GM12878 (cell line): ENCODE measurements around the gene DMXL2. TPM values are rescaled to one million over a fixed set of nuclear protein-coding genes. Genes with fewer than 3 reads are reported as not detected.

Experiments used
- ATAC-seq: fragments of 200-7000 bp; cut with Tn5 transposase; 3 replicates; pipeline ENCODE4 v1.9.1; 2020; ENCODE audit warnings: mild to moderate bottlenecking, moderate library complexity
- BruUV-seq: library from RNA; stranded (reverse); fragments of 400-500 nt; replicated peaks from 2 replicates; lab custom pipeline; 2021; lab: Mats Ljungman, UMichigan
- CTCF ChIA-PET: fragments of 300-600 bp; sonication (Branson Sonifier 250); formaldehyde crosslinking; extraction: SDS; loops from one replicate; lab custom pipeline; 2021; ENCODE audit warnings: inconsistent platforms; lab: Yijun Ruan, JAX
- POLR2A ChIA-PET: fragments of 350-600 bp; formaldehyde crosslinking; extraction: SDS; loops from one replicate; lab custom pipeline; 2021; ENCODE audit warnings: inconsistent platforms; lab: Charles Lee
- RAD21 ChIA-PET: fragments of 300-600 bp; sonication (Branson Sonifier 250); formaldehyde crosslinking; loops from one replicate; lab custom pipeline; 2023; ENCODE audit warnings: antibody characterized with exemption; ENCODE audit not compliant: unreplicated experiment; lab: Charles Lee
- SMC1A ChIA-PET: fragments of 300-600 bp; sonication (Branson Sonifier 250); formaldehyde crosslinking; loops from one replicate; lab custom pipeline; 2023; ENCODE audit not compliant: unreplicated experiment, uncharacterized antibody; lab: Charles Lee
- DNase-seq: peaks from one replicate; pipeline ENCODE4 v3.0.0-alpha.2; 2011; ENCODE audit warnings: low read depth, low spot score
- FAIRE-seq: peaks from 3 replicates; lab custom pipeline; 2011; peaks lifted over from hg19 to GRCh38; lab: Jason Lieb, UNC
- H2AFZ ChIP-seq: 2 replicates; pipeline ENCODE4 v1.6.0; 2011; ENCODE audit warnings: low read depth, low read length, control low read depth; ENCODE audit not compliant: control insufficient read depth
- H3K27ac ChIP-seq: 2 replicates; pipeline ENCODE4 v1.5.1; 2011; ENCODE audit warnings: control low read depth; ENCODE audit not compliant: control insufficient read depth, insufficient read depth
- H3K27me3 ChIP-seq, 2 experiments: replicated peaks in 1 of 2; 2 replicates each; pipeline versions ENCODE4 v1.6.0 to v1.6.1; 2011; ENCODE audit warnings: low read length in 1 of 2; ENCODE audit not compliant: control insufficient read depth in 2 of 2, insufficient read depth in 2 of 2
- H3K36me3 ChIP-seq, 2 experiments: 2 replicates each; pipeline ENCODE4 v1.5.1; 2011; ENCODE audit warnings: low read length in 1 of 2; ENCODE audit not compliant: control insufficient read depth in 2 of 2, insufficient read depth in 2 of 2
- H3K4me1 ChIP-seq: 2 replicates; pipeline ENCODE4 v1.6.1; 2011; ENCODE audit warnings: mild to moderate bottlenecking, low read length, moderate library complexity, mixed read lengths; ENCODE audit not compliant: control insufficient read depth, insufficient read depth
- H3K4me2 ChIP-seq: 2 replicates; pipeline ENCODE4 v1.6.0; 2011; ENCODE audit warnings: control low read depth; ENCODE audit not compliant: control insufficient read depth, insufficient read depth
- H3K4me3 ChIP-seq: fragments of 200-600 bp; sonication (generic); 2 replicates; pipeline ENCODE4 v1.5.1; 2016
- H3K79me2 ChIP-seq: 2 replicates; pipeline ENCODE4 v1.6.0; 2011; ENCODE audit warnings: low read length; ENCODE audit not compliant: control insufficient read depth, insufficient read depth
- H3K9ac ChIP-seq: 2 replicates; pipeline ENCODE4 v1.8.0; 2011; ENCODE audit warnings: low read length, control low read depth, mixed read lengths; ENCODE audit not compliant: control insufficient read depth, insufficient read depth
- H3K9me3 ChIP-seq: replicated peaks from 3 replicates; pipeline ENCODE4 v1.5.1; 2011; ENCODE audit warnings: mild to moderate bottlenecking, low read length; ENCODE audit not compliant: control insufficient read depth, insufficient read depth
- H4K20me1 ChIP-seq: 2 replicates; pipeline ENCODE4 v1.6.0; 2011; ENCODE audit not compliant: control insufficient read depth, insufficient read depth
- CBX5 ChIP-seq: sonication (generic); IDR thresholded peaks from 2 replicates; pipeline ENCODE4 v1.6.1; 2016; ENCODE audit warnings: low read depth, moderate library complexity, mild to moderate bottlenecking, inconsistent platforms
- MEF2B ChIP-seq: fragments of 450-650 bp; IDR thresholded peaks from 2 replicates; pipeline ENCODE4 v1.6.1; 2018; ENCODE audit warnings: mild to moderate bottlenecking, moderate library complexity; ENCODE audit not compliant: partially characterized antibody, poor library complexity, severe bottlenecking
- RBBP5 ChIP-seq: fragments of 200-600 bp; sonication (generic); conservative IDR thresholded peaks from 2 replicates; pipeline ENCODE4 v1.6.1; 2016
- SMARCA5 ChIP-seq: fragments of 450-650 bp; IDR thresholded peaks from 2 replicates; pipeline ENCODE4 v1.6.1; 2017; ENCODE audit warnings: mild to moderate bottlenecking
- SREBF1 ChIP-seq: IDR thresholded peaks from 2 replicates; pipeline ENCODE4 v1.6.1; 2012; ENCODE audit warnings: mild to moderate bottlenecking, low read length
- WGBS: methylation state at CpG from one replicate; pipeline ENCODE4 v1.1.6; 2016; ENCODE audit warnings: low lambda C conversion rate; ENCODE audit not compliant: insufficient replicate concordance, insufficient coverage; ENCODE audit errors: missing lambda C conversion rate; 5-methylcytosine and 5-hydroxymethylcytosine counted together
- in situ Hi-C: fragments of 300-500 bp; cut with MboI; formaldehyde crosslinking; loops from 9 replicates; pipeline ENCODE4 v1.14.3; 2018; ENCODE audit warnings: mixed read lengths
- intact Hi-C: fragments of 100-400 bp; cut with micrococcal nuclease; formaldehyde crosslinking; loops from one replicate; pipeline ENCODE4 v1.14.2; 2022; ENCODE audit not compliant: unreplicated experiment
- polyA plus RNA-seq, 11 experiments: library from polyadenylated mRNA; depleted of rRNA in 4 of 11; unstranded in 6 of 11; stranded (reverse) in 5 of 11; fragments of >200 nt; fragmentation: Nextera tagmentation in 4 of 11; fragmentation: Illumina TruSeq in 1 of 11; extraction: Ambion mirVana in 4 of 11; extraction: Trizol in 1 of 11; gene quantifications; 1 replicate in 1 of 11; 2 replicates in 10 of 11; pipeline versions ENCODE4 v1.2.1 to v1.2.3, GENCODE V29; 2011 to 2016; ENCODE audit warnings: inconsistent platforms in 2 of 11, missing spikeins in 2 of 11, low read depth in 1 of 11
- total RNA-seq, 4 experiments: library from RNA; depleted of rRNA in 3 of 4; stranded (reverse); fragments of >200 nt in 3 of 4; fragmentation: Illumina TruSeq in 1 of 4; extraction: Trizol in 1 of 4; gene quantifications; 2 replicates each; pipeline versions ENCODE4 v1.2.1 to v1.2.3, GENCODE V29; 2013 to 2021
- TF ChIP-seq, protein P1 (sequence below): fragments of 450-650 bp; IDR thresholded peaks from 2 replicates; pipeline ENCODE4 v1.6.1; 2017; ENCODE audit warnings: low read depth, mild to moderate bottlenecking, moderate library complexity
- TF ChIP-seq, protein P2 (sequence below), 3 experiments: IDR thresholded peaks in 2 of 3; conservative IDR thresholded peaks in 1 of 3; 2 replicates each; pipeline ENCODE4 v1.5.1; 2011; ENCODE audit warnings: low read depth in 3 of 3, low read length in 3 of 3, mild to moderate bottlenecking in 3 of 3, control low read depth in 2 of 3, moderate library complexity in 2 of 3, inconsistent platforms in 1 of 3, mixed read lengths in 1 of 3; ENCODE audit not compliant: control insufficient read depth in 2 of 3, insufficient read depth in 1 of 3; ENCODE audit errors: extremely low read depth in 1 of 3
- TF ChIP-seq, protein P3 (sequence below): fragments of 450-650 bp; IDR thresholded peaks from 2 replicates; pipeline ENCODE4 v1.6.1; 2016; ENCODE audit warnings: mild to moderate bottlenecking, moderate library complexity, borderline replicate concordance

DMXL2 gene
- total and polyA plus RNA-seq, 10 of the 15 experiments (the other 5 are each of a cell fraction or from before 2014, with no cell fraction given), result 8.5 to 32.1 (median 22.0) TPM

DNA sequence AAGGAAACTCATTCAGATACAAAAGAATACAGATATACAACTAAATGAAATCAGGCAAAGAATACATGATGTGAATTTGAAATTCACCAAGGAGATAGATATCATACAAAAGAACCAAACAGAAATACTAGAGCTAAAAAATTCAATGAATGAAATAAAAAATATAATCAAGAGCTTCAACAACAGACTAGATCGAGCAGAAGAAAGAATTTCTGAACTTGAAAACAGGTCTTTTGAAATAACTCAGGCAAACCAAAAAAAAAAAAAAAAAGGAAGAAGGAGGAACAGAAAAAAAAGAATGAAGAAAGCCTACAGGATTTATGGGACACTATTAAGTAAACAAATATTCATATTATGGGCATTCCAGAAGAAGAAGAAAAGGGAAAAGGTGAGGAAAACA is 137.8 kb downstream of the DMXL2 start:
- Histone ChIP-seq H3K27ac (no peak overlapping the region), H3K79me2 (no peaks in the 10 kb centered on the region), H3K4me3 (no peak overlapping the region), H3K4me2 (no peak overlapping the region), H2AFZ (no peak overlapping the region), H4K20me1 (no peaks in the 10 kb centered on the region), H3K27me3 (no peaks in the 10 kb centered on the region), H3K36me3 (peaks cover 0 to 3% of the 10 kb centered on the region in 2 experiments; a peak in 1 of 4 replicates), H3K4me1 (no peaks in the 10 kb centered on the region), H3K9me3 (peaks cover 13% of the 10 kb centered on the region; the same call in 2 of the 3 replicates), H3K9ac (no peak overlapping the region)
- DNase-seq, result no peak
- BruUV-seq, result no TSS peak
- WGBS, result 100% methylated on average over 1 of the region's 1 CpG
- TF ChIP-seq RBBP5, result no peak
- TF ChIP-seq, protein P1, sequence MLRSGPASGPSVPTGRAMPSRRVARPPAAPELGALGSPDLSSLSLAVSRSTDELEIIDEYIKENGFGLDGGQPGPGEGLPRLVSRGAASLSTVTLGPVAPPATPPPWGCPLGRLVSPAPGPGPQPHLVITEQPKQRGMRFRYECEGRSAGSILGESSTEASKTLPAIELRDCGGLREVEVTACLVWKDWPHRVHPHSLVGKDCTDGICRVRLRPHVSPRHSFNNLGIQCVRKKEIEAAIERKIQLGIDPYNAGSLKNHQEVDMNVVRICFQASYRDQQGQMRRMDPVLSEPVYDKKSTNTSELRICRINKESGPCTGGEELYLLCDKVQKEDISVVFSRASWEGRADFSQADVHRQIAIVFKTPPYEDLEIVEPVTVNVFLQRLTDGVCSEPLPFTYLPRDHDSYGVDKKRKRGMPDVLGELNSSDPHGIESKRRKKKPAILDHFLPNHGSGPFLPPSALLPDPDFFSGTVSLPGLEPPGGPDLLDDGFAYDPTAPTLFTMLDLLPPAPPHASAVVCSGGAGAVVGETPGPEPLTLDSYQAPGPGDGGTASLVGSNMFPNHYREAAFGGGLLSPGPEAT, result 0 out of 2 replicates have a peak, but pooled peaks have one; percentile 38
- no peak for TF ChIP-seq SREBF1
- TF ChIP-seq CBX5, result 0 out of 2 replicates have a peak, but pooled peaks have one; percentile 74
- no peak for FAIRE-seq
- no peak for ATAC-seq
- intact Hi-C loops (loop anchor here (10.0 kb wide), 1 partner anchor 60 kb away; no protein-coding TSS in a partner anchor), in situ Hi-C loops (no loop called here)
- SMC1A ChIA-PET, result interaction anchor here (0.7 kb wide), 1 partner anchor 52 kb away, joined by 3 read pairs; no protein-coding TSS in a partner anchor
- CTCF ChIA-PET, result no interaction called here
- RAD21 ChIA-PET, result interaction anchor here (0.7 to 1.0 kb wide), 3 partner anchors 21 to 165 kb away, joined by 3 to 6 read pairs (median 5); no protein-coding TSS in a partner anchor
- POLR2A ChIA-PET, result interaction anchor here (0.7 kb wide), 1 partner anchor 12 kb away, joined by 7 read pairs; no protein-coding TSS in a partner anchor

DNA sequence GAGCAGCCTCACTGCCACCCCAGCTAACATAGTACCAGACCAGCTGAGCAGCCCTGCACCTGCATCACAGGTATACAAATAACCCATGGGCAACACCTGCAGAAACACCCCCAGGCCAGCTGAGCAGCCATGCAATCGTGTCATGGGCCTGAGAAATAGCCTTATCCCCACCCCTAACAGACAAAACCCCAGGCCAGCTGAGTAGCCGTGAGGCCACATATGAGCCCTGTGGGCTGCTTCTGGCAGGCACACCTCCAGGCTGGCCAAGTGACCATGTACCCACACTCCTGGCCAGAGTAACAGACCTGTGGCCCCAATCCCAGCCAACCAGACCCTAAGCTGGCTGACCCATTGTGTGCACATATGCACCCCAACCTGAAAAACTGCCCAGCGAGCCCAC is 138.6 kb downstream of the DMXL2 start:
- no peaks in the 10 kb centered on the region for H3K4me1 ChIP-seq
- intact Hi-C loops, result loop anchor here (10.0 kb wide), 1 partner anchor 61 kb away; no protein-coding TSS in a partner anchor
- no peak overlapping the region for H3K9ac ChIP-seq
- H3K79me2 ChIP-seq, result no peaks in the 10 kb centered on the region
- ChIA-PET CTCF (no interaction called here), SMC1A (no interaction called here), RAD21 (interaction anchor here (1.0 kb wide), 1 partner anchor 166 kb away, joined by 5 read pairs; no protein-coding TSS in a partner anchor), POLR2A (no interaction called here)
- H3K27me3 ChIP-seq, result no peaks in the 10 kb centered on the region
- no peak for FAIRE-seq
- no TSS peak for BruUV-seq
- no peak overlapping the region for H3K4me2 ChIP-seq
- 67% methylated on average over 3 of the region's 3 CpGs for WGBS
- H3K36me3 ChIP-seq, result peaks cover 0 to 3% of the 10 kb centered on the region in 2 experiments; a peak in 1 of 4 replicates
- H4K20me1 ChIP-seq, result no peaks in the 10 kb centered on the region
- H3K4me3 ChIP-seq, result no peak overlapping the region
- H3K27ac ChIP-seq, result no peak overlapping the region
- no peak overlapping the region for H2AFZ ChIP-seq
- DNase-seq, result no peak
- in situ Hi-C loops, result no loop called here
- H3K9me3 ChIP-seq, result peaks cover 13% of the 10 kb centered on the region; the same call in 2 of the 3 replicates
- ATAC-seq, result no peak
- TF ChIP-seq SMARCA5 (no peak), MEF2B (no peak)
- TF ChIP-seq, protein P2, sequence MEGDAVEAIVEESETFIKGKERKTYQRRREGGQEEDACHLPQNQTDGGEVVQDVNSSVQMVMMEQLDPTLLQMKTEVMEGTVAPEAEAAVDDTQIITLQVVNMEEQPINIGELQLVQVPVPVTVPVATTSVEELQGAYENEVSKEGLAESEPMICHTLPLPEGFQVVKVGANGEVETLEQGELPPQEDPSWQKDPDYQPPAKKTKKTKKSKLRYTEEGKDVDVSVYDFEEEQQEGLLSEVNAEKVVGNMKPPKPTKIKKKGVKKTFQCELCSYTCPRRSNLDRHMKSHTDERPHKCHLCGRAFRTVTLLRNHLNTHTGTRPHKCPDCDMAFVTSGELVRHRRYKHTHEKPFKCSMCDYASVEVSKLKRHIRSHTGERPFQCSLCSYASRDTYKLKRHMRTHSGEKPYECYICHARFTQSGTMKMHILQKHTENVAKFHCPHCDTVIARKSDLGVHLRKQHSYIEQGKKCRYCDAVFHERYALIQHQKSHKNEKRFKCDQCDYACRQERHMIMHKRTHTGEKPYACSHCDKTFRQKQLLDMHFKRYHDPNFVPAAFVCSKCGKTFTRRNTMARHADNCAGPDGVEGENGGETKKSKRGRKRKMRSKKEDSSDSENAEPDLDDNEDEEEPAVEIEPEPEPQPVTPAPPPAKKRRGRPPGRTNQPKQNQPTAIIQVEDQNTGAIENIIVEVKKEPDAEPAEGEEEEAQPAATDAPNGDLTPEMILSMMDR (IDR thresholded peaks at IDR 0.05 in 2 of 3, conservative IDR thresholded peaks at IDR 0.05 in 1 of 3; ENCODE audit: control insufficient read depth in 2 of 3, extremely low read depth in 1 of 3, insufficient read depth in 1 of 3, low read depth in 3 of 3, low read length in 3 of 3), result no peak
- TF ChIP-seq, protein P3, sequence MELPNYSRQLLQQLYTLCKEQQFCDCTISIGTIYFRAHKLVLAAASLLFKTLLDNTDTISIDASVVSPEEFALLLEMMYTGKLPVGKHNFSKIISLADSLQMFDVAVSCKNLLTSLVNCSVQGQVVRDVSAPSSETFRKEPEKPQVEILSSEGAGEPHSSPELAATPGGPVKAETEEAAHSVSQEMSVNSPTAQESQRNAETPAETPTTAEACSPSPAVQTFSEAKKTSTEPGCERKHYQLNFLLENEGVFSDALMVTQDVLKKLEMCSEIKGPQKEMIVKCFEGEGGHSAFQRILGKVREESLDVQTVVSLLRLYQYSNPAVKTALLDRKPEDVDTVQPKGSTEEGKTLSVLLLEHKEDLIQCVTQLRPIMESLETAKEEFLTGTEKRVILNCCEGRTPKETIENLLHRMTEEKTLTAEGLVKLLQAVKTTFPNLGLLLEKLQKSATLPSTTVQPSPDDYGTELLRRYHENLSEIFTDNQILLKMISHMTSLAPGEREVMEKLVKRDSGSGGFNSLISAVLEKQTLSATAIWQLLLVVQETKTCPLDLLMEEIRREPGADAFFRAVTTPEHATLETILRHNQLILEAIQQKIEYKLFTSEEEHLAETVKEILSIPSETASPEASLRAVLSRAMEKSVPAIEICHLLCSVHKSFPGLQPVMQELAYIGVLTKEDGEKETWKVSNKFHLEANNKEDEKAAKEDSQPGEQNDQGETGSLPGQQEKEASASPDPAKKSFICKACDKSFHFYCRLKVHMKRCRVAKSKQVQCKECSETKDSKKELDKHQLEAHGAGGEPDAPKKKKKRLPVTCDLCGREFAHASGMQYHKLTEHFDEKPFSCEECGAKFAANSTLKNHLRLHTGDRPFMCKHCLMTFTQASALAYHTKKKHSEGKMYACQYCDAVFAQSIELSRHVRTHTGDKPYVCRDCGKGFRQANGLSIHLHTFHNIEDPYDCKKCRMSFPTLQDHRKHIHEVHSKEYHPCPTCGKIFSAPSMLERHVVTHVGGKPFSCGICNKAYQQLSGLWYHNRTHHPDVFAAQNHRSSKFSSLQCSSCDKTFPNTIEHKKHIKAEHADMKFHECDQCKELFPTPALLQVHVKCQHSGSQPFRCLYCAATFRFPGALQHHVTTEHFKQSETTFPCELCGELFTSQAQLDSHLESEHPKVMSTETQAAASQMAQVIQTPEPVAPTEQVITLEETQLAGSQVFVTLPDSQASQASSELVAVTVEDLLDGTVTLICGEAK, result no peak
